GM19455 (cell line): Measurements from ENCODE around the gene ALKAL2.

Experiments used
- ATAC-seq: cut with Tn5 transposase; IDR thresholded peaks from one replicate; pipeline ENCODE4 v1.9.1; 2021; ENCODE audit not compliant: unreplicated experiment

ALKAL2 gene

DNA sequence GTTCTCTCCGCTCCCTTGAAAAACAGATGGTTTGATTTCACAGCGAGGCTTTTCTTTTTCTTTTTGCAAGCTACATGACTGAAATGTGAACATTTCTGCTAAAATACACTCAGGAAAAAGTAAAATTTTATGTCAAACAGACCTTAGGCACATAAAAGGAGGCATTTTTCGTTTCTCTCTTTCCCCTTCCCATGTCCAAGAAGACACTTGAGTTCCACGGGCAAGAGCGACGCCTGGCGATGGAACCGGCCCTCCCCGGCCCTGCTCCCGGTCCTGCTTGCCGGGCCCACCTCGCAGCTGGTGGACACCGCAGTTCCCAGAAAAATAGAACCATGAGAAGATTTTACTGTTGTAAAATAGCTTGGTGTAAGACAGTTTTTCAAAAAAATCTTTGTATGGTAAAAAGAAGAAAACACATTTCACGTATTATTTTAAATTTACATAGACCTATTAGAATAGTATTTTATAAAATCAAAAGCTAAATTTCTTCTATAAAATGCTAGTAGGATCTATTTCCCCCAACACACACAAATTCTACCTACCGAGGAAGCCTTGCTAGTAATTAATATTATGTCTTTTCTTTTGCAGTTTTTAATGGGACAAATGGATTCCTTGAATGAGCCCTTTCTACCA, 2.3 kb upstream of the ALKAL2 start:
- ATAC-seq, result no peak

GRCh38 chr2:289362-290089, 1.6 kb upstream of the ALKAL2 start:
- ATAC-seq, result no peak

- ATAC-seq, result no peak
Observed at GRCh38 chr2:288758-289361, 969 bp upstream of the ALKAL2 start.

DNA sequence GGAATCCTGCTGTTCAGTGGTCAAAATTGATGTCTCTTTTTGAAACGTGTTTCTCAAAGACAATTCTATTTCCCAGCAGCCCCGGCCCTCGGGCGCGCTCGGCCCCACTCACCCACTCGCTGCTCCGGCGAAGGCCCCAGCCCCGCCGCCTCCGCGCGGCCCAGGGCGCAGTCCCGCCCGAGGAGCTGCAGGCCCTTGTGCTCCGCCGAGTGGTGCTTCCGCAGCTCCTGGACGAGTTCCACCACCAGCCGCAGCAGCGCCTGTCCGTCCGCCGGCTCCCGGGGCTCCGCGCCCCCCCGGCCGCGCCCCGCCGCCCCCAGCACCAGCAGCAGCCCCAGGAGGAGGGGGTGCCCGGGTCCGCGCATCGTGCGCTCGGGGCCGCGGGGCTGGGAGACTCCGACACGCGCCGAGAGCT, 413 bp downstream of the ALKAL2 start:
- ATAC-seq, result no peak

- ATAC-seq, result no peak
Observed at GRCh38 chr2:286774-287392, 1.0 kb downstream of the ALKAL2 start.

DNA sequence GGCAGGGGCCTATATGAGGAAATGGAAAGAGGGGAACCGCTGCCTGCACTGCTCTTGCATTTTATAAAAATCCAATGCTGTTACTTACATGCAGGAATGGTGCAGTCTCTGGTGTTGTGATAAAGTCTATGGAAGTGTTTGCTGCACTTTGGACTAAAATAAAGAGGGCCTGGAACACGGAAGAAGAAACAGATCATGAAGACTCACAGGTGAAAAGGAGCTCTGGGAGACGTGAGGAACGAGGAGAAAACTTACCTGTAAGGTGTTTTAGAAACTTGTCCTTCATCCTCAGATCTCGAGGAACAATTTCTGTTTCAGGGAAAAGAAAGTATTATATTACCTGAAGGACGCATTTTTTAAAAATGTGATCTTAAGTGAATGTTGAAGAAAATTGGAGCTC, 1.9 kb downstream of the ALKAL2 start:
- no peak for ATAC-seq

- no peak for ATAC-seq
Observed at GRCh38 chr2:285531-285930, 2.4 kb downstream of the ALKAL2 start.

DNA sequence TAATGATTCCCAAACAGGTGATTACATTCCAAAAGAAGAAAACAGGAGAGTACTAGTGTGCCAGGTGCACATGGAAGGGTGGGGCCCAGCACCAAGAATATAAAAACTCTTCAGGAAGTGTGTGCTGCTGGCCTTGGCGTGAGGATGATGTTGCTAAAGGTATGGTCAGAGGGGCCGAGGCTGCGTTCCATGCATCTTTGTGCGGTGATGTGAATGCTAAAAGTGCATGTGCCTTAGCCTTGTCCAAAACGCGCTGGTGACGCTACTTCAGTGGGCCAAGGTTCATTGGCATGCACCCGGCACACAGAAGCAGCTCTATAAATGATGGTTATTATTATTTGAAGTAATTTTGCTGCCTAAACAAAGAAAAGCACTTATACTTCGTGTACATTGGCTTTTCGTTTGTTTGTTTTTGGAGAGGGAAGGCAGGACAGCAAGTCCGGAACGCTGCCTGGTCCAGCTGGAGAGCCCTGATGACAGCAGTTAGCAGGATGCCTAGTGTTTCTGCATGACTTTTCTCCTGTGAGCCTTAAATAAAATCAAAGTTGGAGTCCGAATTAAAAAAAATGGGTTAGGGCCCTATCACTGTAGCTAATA, 2.9 kb downstream of the ALKAL2 start:
- no peak for ATAC-seq

DNA sequence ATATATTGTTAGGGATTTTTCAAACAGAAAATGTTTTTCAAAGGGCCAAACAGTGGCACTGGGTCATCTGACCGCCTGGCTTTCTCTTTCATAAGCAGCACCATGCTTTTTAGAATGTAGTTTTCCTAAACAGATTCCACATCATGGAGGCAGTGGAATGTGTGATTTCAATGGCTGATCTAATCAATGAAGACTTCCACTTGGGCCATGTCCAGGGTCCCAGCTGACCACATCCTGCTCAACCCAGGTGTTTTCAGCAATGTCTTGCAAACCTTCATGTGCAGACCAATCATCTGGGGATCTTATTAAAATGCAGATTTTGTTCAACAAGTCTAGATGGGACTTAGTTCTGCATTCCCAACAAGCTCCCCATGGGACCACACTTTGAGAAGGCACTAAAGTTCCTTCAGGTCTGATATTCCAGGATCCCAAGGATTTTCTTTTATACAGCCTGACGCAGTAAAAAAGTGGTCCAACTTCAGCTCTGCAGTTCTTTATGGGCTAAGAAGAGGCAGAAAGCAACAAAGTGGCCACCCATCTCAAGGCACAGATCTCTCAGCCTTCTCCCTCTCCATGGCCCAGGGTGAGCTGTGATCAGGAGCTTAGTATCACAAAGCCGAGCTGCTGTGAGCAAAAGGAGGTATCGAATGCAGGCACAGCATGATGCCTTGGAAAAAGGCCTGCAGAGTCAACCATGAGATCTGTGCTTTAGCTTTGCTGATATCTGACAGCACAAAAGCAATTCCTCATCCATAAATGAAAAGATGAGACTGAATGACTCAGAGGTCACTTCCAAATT, 3.7 kb downstream of the ALKAL2 start:
- ATAC-seq, result no peak

- ATAC-seq, result no peak
Observed at GRCh38 chr2:282371-283263, 5.3 kb downstream of the ALKAL2 start.

DNA sequence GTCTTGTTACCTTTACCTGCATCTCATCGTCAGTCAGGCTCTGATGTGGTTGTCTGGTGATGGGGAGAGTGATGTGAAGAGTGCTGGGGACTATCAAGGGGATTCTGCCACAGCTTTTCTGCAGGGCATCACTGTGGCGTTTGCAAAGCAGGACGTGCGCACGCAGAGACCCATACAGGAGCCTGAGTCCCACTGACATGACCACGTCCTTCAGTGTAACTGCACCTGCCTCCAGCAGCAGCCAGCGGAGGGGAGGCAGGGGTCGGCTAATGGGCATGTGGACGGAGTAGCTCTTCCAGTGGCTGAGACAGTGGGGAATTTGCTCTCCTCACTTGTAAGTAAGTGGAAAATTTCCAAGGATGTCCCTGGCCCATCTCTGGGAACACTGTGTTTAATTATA, 6.5 kb downstream of the ALKAL2 start:
- ATAC-seq, result no peak

- ATAC-seq, result no peak
Observed at GRCh38 chr2:280650-281110, 7.2 kb downstream of the ALKAL2 start.

DNA sequence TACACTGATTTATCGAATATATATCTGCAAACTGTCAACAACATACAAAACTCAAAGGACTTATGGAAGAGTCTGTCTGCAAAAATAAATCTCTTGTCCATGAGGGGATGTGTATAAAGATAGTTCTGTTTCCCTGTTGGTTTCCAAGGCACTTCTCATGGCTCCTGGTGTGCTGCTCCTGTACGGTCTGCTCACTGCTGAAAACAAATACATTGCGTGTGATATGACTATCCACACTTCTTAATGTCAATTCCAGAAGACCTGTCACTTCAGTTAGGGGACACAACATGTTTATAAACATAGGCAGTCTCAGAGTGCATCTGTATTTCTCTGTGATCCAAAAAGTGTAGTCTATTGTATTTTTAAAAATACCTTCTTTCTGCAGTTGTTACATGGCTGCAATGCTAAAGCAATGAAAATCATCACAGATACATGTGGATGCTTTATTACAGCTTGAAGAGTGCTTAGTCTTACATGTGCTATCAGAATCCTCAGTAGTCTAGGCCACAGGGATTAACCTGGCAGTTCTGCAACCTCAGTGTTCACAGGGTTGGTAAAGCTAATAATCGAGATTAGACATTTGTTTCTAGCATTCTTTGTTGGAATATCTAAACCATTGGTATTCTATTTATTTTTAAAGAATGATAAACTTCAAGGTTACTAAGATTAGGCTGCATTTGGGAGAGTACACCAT, 7.8 kb downstream of the ALKAL2 start:
- ATAC-seq, result no peak

DNA sequence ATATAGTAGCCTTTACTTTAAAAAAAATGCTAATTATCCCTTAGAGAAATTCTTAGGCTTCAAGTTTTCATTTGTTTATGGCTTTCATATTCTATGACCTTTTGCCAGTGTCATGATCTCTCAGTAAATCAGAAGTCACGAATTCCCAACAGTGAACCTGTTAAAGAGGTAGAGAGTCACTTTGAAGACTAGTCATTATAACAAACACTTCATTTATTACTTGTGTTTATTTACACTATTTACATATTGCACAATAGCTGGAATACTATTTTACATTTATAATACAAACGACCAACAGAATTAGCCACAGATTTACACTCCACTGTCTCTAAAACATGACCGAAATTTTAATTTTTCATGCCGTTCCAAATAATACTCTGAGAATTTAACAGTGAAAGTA, 8.5 kb downstream of the ALKAL2 start:
- ATAC-seq, result no peak

DNA sequence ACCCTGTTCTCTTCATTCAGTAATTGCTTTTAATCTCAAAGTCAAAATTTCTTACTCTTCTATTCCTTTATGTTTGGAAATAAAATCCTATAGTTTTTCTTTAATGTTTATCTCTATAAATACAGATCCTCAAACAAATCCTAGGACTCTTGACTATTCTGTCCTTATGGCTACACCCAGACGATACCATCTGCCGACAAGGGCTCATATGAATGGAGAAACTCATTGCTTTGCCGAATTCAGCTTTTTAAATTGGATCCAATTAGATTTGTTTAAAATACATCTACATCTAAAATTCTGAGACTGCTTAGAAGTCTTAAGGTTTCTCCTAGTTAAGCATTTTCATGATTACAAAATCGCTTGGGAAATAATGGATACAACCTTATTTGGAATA, 9.0 kb downstream of the ALKAL2 start:
- ATAC-seq, result no peak

DNA sequence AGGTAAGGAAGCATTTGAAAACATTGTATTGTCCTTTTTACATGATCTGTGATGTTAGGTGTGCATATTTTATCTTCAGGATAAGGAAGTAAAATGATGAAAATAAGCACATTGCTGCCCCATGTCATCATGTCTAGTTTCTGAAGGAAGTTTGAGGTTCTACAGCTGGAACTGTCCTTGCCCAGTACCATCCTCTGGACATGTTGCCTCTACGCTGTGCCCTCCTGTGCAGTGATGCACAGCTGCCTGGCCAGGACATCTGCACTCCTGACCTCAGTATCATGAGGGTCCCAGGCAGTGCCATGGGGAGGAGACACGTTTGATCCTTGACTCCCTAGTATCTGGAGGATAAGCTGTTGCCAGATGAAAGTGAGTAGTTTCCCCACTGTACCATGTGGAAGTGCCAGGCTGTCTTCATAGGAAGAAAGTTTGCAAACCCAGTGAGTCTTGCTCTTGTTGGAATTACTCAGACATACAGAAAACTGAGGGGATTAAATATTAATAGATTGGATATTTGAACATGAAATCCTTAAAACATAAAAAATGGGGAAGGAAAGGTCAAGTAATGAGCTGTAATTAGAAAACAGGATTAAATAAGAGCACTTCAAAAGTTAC, 9.5 kb downstream of the ALKAL2 start:
- no peak for ATAC-seq

DNA sequence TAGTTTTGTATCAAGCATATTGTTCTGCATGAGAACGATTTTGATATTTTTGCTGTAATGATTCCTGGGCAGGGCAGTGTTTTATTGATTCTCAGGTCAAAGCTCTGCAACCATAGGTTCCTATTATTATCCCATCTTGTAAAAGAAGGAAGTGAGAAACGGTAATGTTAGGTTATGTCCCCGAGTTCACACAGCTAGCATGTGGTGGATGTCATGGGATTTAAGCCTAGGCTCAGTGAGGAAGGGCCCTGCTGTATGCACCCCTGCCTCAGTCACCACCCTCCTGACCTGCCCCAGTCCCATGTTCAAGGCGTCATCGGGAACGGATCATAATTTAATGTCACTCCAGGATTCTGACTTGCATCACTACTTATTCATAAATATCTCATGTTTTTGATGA, 12.4 kb downstream of the ALKAL2 start:
- ATAC-seq, result peak; percentile 79

DNA sequence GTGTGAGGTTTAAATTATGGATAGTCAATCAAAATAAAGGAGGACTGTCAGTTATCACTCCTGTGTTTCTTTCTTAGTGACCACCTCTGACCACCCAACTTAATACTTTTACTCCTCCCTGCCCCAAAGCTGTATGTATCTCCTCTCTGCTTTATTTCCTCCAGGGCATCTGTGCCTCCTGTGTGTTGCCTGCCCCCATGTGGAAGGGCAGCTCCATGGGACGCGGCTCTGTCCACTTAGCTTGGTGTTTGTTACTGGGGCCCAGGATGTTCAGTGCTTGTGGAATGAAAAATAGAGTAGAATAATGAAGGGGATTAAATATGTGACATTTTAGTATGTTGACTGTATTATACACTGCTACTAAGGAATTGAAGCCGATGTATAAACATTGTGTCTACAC, 13.4 kb downstream of the ALKAL2 start:
- no peak for ATAC-seq

GRCh38 chr2:273333-273732, 14.6 kb downstream of the ALKAL2 start:
- no peak for ATAC-seq
